ENCODE results near the gene RASGRP4. TPM values are rescaled to one million over a fixed set of nuclear protein-coding genes. Genes with fewer than 3 reads are reported as not detected.

The RASGRP4 gene
- polyA plus RNA-seq, 2 of the 4 experiments (the other 2 are of a cell fraction): 0.22 to 0.30 TPM

- ChIA-PET CTCF (interaction anchor here (0.6 to 12.4 kb wide), 18 partner anchors 9 to 588 kb away, joined by 3 to 254 read pairs (median 4); partner anchors contain the start of genes C19orf33, CATSPERG, FAM98C and MRPS12), POLR2A (interaction anchor here (0.5 to 3.4 kb wide), 15 partner anchors 9 to 543 kb away, joined by 3 to 89 read pairs (median 6); partner anchors contain the start of genes C19orf33, CATSPERG, EIF3K and FAM98C)
- peak; percentile 94 for FAIRE-seq
- Histone ChIP-seq H3K27ac (peak within 1 kb of the TSS; percentile 71 to 90), H3K9me3 (no peaks in the 10 kb centered on the region), H3K4me1 (peaks cover 35% of the 10 kb centered on the region), H3K4me2 (peak within 1 kb of the TSS; percentile 86), H3K4me3 (peak within 1 kb of the TSS; percentile 61)
- DNase-seq (ENCODE audit: low read depth in 1 of 2, low spot score in 1 of 2): peak; percentile 98 to 100
- peak; percentile 53 to 78 for ATAC-seq
- TF ChIP-seq MAX (IDR thresholded peaks at IDR 0.05): peak; percentile 17; the same call in 1 of the 2 replicates
- TF ChIP-seq JUN (IDR thresholded peaks at IDR 0.05): peak; percentile 6 to 53; a peak in 2 of 5 replicates
- no peak for TF ChIP-seq RARB (CRISPR knock-in tag; IDR thresholded peaks at IDR 0.05)
- no peak for TF ChIP-seq FOSL2 (IDR thresholded peaks at IDR 0.05)
- TF ChIP-seq FOSL2 (CRISPR knock-in tag; IDR thresholded peaks at IDR 0.05): no peak
- no peak for TF ChIP-seq SMC3 (IDR thresholded peaks at IDR 0.05)
- TF ChIP-seq REST (IDR thresholded peaks at IDR 0.05): no peak
- peak; percentile 22; the same call in 1 of the 2 replicates for TF ChIP-seq TP53 (CRISPR knock-in tag; IDR thresholded peaks at IDR 0.05)
- no peak for TF ChIP-seq ZSCAN20 (CRISPR knock-in tag; IDR thresholded peaks at IDR 0.05)
- no peak for TF ChIP-seq E2F6 (IDR thresholded peaks at IDR 0.05; ENCODE audit: borderline replicate concordance, low read depth)
- no peak for TF ChIP-seq ZNF302 (CRISPR knock-in tag; IDR thresholded peaks at IDR 0.05)
- TF ChIP-seq KDM5A (IDR thresholded peaks at IDR 0.05): no peak
- no peak for TF ChIP-seq ESRRA (IDR thresholded peaks at IDR 0.05; ENCODE audit: borderline replicate concordance, low read length)
- TF ChIP-seq, protein P1, sequence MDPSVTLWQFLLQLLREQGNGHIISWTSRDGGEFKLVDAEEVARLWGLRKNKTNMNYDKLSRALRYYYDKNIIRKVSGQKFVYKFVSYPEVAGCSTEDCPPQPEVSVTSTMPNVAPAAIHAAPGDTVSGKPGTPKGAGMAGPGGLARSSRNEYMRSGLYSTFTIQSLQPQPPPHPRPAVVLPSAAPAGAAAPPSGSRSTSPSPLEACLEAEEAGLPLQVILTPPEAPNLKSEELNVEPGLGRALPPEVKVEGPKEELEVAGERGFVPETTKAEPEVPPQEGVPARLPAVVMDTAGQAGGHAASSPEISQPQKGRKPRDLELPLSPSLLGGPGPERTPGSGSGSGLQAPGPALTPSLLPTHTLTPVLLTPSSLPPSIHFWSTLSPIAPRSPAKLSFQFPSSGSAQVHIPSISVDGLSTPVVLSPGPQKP (IDR thresholded peaks at IDR 0.05; ENCODE audit: low read depth, low read length): no peak
- TF ChIP-seq MAZ (IDR thresholded peaks at IDR 0.05; ENCODE audit: borderline replicate concordance, low read depth, low read length): no peak
- peak; percentile 73; the same call in 1 of the 2 replicates for TF ChIP-seq POLR2AphosphoS2 (conservative IDR thresholded peaks at IDR 0.05; ENCODE audit: low read length)
- TF ChIP-seq CEBPB (IDR thresholded peaks at IDR 0.05): no peak
- no peak for TF ChIP-seq KDM1A (IDR thresholded peaks at IDR 0.05; ENCODE audit: low read depth)
- TF ChIP-seq NR3C1 (IDR thresholded peaks at IDR 0.05): no peak
- peak; percentile 46; the same call in 1 of the 3 replicates for TF ChIP-seq BCL3 (IDR thresholded peaks at IDR 0.05)
- TF ChIP-seq ZC3H11A (IDR thresholded peaks at IDR 0.05): no peak
- no peak for TF ChIP-seq NPAS2 (CRISPR knock-in tag; IDR thresholded peaks at IDR 0.05; ENCODE audit: borderline replicate concordance)
- no peak for TF ChIP-seq FOSB (CRISPR knock-in tag; IDR thresholded peaks at IDR 0.05)
- TF ChIP-seq BHLHE40 (IDR thresholded peaks at IDR 0.05; ENCODE audit: low read depth, low read length): no peak
- WGBS (ENCODE audit: missing lambda C conversion rate): 6% methylated on average over 45 of the region's 51 CpGs
Observed at GRCh38 chr19:38387550-38388348, 38.3 kb downstream of the RASGRP4 start, which contains the start of gene GGN. GGN (minus strand) TSS chr19:38388034; CDS start chr19:38387261, 773 bp downstream.

Data from A549 (cell line).